Measurements from ENCODE around the gene ENOX1.

DNA sequence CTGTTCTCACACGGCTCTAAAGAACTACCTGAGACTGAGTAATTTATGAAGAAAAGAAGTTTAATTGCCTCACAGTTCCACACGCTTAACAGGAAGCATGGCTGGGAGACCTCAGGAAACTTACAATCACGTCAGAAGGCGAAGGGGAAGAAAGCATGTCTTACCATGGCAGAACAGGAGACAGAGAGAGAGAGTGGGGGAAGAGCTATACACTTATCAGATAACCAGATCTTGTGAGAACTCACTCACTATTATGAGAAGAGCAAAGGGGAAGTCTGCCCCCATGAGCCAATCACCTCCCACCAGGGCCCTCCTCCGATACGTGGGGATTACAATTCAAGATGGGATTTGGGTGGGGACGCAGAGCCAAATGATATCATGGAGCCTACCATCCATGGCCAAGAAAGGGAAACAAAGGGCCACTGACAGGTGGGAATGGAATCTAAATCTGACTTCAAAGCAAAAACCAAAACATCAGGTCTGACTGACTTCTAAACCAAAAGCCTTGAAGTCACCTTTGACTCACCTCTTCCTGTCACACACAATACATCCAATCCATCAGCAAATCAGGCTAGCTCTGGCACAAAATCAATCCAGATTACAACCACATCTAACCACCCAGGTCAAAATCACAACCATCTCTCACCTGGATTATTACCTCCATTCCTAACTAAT, 189.7 kb downstream of the ENOX1 start:
- TF ChIP-seq, protein P1, sequence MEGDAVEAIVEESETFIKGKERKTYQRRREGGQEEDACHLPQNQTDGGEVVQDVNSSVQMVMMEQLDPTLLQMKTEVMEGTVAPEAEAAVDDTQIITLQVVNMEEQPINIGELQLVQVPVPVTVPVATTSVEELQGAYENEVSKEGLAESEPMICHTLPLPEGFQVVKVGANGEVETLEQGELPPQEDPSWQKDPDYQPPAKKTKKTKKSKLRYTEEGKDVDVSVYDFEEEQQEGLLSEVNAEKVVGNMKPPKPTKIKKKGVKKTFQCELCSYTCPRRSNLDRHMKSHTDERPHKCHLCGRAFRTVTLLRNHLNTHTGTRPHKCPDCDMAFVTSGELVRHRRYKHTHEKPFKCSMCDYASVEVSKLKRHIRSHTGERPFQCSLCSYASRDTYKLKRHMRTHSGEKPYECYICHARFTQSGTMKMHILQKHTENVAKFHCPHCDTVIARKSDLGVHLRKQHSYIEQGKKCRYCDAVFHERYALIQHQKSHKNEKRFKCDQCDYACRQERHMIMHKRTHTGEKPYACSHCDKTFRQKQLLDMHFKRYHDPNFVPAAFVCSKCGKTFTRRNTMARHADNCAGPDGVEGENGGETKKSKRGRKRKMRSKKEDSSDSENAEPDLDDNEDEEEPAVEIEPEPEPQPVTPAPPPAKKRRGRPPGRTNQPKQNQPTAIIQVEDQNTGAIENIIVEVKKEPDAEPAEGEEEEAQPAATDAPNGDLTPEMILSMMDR (IDR thresholded peaks at IDR 0.05): no peak
- no peak for TF ChIP-seq POLR2A (IDR thresholded peaks at IDR 0.05)

All from testis (tissue), 2 donors.